Measurements from ENCODE around the gene ANO5.
A peak's percentile ranks its signal among the peaks of the same experiment; 100 is the strongest.

ANO5 gene

DNA sequence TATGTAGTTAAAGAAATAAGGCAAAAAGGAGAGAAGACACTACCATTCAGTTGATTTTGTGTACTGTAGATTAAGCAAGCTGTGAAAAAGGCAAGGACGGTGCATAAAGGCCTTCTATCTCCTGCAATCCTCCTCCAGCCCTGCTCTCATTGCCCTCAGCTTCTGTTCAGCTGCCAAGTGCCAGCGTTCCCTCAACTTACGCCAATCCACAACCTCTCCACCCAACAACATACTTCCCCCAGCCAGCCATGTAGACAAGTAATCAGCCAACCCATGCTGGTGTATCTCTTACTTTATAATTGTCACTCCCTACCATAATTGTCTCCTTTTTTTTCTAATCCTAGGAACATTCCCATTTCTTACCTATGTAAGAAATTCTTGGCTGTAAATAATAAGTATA is 30.1 kb upstream of the ANO5 start:
- no peak overlapping the region for H2AFZ ChIP-seq (ENCODE audit: low read depth, low read length)
- H3K9me3 ChIP-seq (ENCODE audit: insufficient read depth, low read length): no peaks in the 10 kb centered on the region
- no peak overlapping the region for H3K9ac ChIP-seq (ENCODE audit: low read length)
- peaks cover 9% of the 10 kb centered on the region for H3K27me3 ChIP-seq (ENCODE audit: low read depth, low read length)
- TF ChIP-seq EZH2phosphoT487 (IDR thresholded peaks at IDR 0.05; ENCODE audit: low read depth): no peak
- TF ChIP-seq, protein P1, sequence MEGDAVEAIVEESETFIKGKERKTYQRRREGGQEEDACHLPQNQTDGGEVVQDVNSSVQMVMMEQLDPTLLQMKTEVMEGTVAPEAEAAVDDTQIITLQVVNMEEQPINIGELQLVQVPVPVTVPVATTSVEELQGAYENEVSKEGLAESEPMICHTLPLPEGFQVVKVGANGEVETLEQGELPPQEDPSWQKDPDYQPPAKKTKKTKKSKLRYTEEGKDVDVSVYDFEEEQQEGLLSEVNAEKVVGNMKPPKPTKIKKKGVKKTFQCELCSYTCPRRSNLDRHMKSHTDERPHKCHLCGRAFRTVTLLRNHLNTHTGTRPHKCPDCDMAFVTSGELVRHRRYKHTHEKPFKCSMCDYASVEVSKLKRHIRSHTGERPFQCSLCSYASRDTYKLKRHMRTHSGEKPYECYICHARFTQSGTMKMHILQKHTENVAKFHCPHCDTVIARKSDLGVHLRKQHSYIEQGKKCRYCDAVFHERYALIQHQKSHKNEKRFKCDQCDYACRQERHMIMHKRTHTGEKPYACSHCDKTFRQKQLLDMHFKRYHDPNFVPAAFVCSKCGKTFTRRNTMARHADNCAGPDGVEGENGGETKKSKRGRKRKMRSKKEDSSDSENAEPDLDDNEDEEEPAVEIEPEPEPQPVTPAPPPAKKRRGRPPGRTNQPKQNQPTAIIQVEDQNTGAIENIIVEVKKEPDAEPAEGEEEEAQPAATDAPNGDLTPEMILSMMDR (IDR thresholded peaks at IDR 0.05; ENCODE audit: low read depth, low read length): no peak
- 0 out of 2 replicates have a peak overlapping the region, but pooled peaks have one; percentile 39 for H3K4me2 ChIP-seq (ENCODE audit: low read length)
- no peaks in the 10 kb centered on the region for H4K20me1 ChIP-seq (ENCODE audit: insufficient read depth, low read length)
- no peak overlapping the region for H3K4me3 ChIP-seq (ENCODE audit: low read length)
- H3K79me2 ChIP-seq (ENCODE audit: low read length): no peaks in the 10 kb centered on the region
- H3K36me3 ChIP-seq (replicated peaks; ENCODE audit: low read depth, low read length): no peaks in the 10 kb centered on the region
- H3K4me1 ChIP-seq (ENCODE audit: low read length): 0 out of 2 replicates have a peak, but pooled peaks cover 8% of the 10 kb centered on the region
- H3K27ac ChIP-seq (ENCODE audit: low read length): no peak overlapping the region

DNA sequence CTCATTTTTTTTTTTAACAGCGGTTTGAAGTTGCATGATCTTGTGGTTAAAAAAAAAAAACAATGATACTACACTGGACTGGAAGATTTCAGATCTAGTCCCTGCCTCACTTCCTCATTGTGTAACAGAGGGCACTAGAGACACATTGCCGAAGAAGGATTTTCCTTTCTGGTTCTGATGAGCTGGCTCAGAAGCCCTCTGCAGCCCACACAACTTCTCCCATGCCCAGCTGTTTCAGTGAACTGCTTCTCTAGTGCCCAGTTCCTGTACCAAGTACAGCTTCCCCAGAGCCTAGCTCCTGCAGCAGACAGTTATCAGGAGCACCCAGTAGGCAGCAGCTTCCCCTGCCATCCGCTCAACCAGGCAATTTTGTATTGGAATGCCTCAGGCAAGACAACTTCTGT is 29.5 kb upstream of the ANO5 start:
- Histone ChIP-seq H3K36me3 (replicated peaks; ENCODE audit: low read depth, low read length) (no peaks in the 10 kb centered on the region), H4K20me1 (ENCODE audit: insufficient read depth, low read length) (no peaks in the 10 kb centered on the region), H3K27me3 (ENCODE audit: low read depth, low read length) (peaks cover 15% of the 10 kb centered on the region), H3K79me2 (ENCODE audit: low read length) (no peaks in the 10 kb centered on the region), H3K4me1 (ENCODE audit: low read length) (0 out of 2 replicates have a peak, but pooled peaks cover 8% of the 10 kb centered on the region), H3K9me3 (ENCODE audit: insufficient read depth, low read length) (no peaks in the 10 kb centered on the region), H3K27ac (ENCODE audit: low read length) (no peak overlapping the region), H3K9ac (ENCODE audit: low read length) (no peak overlapping the region), H2AFZ (ENCODE audit: low read depth, low read length) (no peak overlapping the region), H3K4me2 (ENCODE audit: low read length) (peak overlapping the region; percentile 39), H3K4me3 (ENCODE audit: low read length) (no peak overlapping the region)
- TF ChIP-seq, protein P1 (IDR thresholded peaks at IDR 0.05; ENCODE audit: low read depth, low read length): no peak
- no peak for TF ChIP-seq EZH2phosphoT487 (IDR thresholded peaks at IDR 0.05; ENCODE audit: low read depth)

DNA sequence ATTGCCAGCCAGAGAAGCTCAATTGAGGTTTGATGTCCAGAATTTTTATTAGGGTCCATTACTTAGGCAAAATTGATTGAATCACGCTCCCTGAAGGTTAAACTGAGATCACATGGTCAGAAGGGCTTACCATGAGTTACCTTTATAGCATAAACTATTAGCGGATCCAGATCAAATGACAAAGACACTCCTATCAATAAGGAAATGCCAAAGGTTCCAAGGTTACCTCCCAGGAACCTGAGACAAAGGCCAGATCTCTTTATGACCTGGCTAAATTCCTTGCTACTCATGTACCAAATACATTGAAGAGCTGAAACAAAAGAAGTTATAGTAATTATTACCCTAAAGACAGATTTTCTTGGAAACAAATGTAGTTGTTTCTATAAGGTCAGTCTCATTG is 27.8 kb upstream of the ANO5 start:
- peaks cover 20% of the 10 kb centered on the region for H3K27me3 ChIP-seq (ENCODE audit: low read depth, low read length)
- H3K36me3 ChIP-seq (replicated peaks; ENCODE audit: low read depth, low read length): no peaks in the 10 kb centered on the region
- H3K4me1 ChIP-seq (ENCODE audit: low read length): 0 out of 2 replicates have a peak, but pooled peaks cover 8% of the 10 kb centered on the region
- TF ChIP-seq, protein P1 (IDR thresholded peaks at IDR 0.05; ENCODE audit: low read depth, low read length): no peak
- no peak for TF ChIP-seq EZH2phosphoT487 (IDR thresholded peaks at IDR 0.05; ENCODE audit: low read depth)
- H3K4me2 ChIP-seq (ENCODE audit: low read length): no peak overlapping the region
- no peaks in the 10 kb centered on the region for H3K79me2 ChIP-seq (ENCODE audit: low read length)
- H3K27ac ChIP-seq (ENCODE audit: low read length): no peak overlapping the region
- no peaks in the 10 kb centered on the region for H3K9me3 ChIP-seq (ENCODE audit: insufficient read depth, low read length)
- no peaks in the 10 kb centered on the region for H4K20me1 ChIP-seq (ENCODE audit: insufficient read depth, low read length)
- H3K4me3 ChIP-seq (ENCODE audit: low read length): no peak overlapping the region
- H2AFZ ChIP-seq (ENCODE audit: low read depth, low read length): no peak overlapping the region
- no peak overlapping the region for H3K9ac ChIP-seq (ENCODE audit: low read length)

DNA sequence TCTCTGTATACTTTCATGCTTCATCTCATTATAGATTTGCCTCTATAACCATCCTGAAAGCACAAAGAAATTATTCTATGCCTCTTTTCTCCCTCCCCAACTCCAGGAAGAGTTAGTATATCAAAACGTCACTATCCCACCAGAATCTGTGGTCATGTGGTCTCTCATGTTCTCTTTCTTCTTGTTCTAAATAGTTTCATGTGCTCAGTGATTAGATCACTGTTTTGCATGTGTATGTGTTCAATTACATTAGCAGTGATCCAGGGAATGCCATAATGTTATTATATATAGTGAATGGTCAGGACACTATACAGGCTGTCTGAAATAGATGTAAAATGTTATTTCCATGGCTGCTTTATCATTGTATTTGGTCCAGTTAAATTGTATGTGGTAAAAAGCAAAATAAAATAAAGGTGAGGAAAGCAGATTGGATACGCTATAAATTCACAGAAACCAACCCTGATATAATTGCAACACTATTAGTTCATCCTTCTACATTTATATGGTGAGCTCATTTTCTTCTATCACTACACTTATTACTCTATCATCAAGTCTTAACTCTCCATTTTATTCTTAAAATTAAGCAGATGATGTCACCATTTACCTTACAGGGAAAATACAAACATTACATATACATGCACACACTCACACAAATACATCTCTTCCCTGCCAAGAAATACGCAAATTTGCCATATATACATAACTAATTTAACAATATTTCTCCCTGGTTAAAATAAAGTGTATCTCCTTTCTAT is 26.9 kb upstream of the ANO5 start:
- 0 out of 2 replicates have a peak, but pooled peaks cover 8% of the 10 kb centered on the region for H3K4me1 ChIP-seq (ENCODE audit: low read length)
- no peaks in the 10 kb centered on the region for H3K36me3 ChIP-seq (replicated peaks; ENCODE audit: low read depth, low read length)
- H3K9ac ChIP-seq (ENCODE audit: low read length): no peak overlapping the region
- no peak overlapping the region for H3K4me2 ChIP-seq (ENCODE audit: low read length)
- no peak overlapping the region for H3K27ac ChIP-seq (ENCODE audit: low read length)
- H3K9me3 ChIP-seq (ENCODE audit: insufficient read depth, low read length): no peaks in the 10 kb centered on the region
- H3K27me3 ChIP-seq (ENCODE audit: low read depth, low read length): peaks cover 20% of the 10 kb centered on the region
- no peak overlapping the region for H2AFZ ChIP-seq (ENCODE audit: low read depth, low read length)
- H3K79me2 ChIP-seq (ENCODE audit: low read length): no peaks in the 10 kb centered on the region
- TF ChIP-seq, protein P1 (IDR thresholded peaks at IDR 0.05; ENCODE audit: low read depth, low read length): no peak
- TF ChIP-seq EZH2phosphoT487 (IDR thresholded peaks at IDR 0.05; ENCODE audit: low read depth): no peak
- H3K4me3 ChIP-seq (ENCODE audit: low read length): no peak overlapping the region
- H4K20me1 ChIP-seq (ENCODE audit: insufficient read depth, low read length): no peaks in the 10 kb centered on the region
